GM12892 (cell line): ENCODE results near the gene CHRNA1.

Experiments used
- POLR2AphosphoS5 ChIP-seq: IDR thresholded peaks from 2 replicates; pipeline ENCODE4 v1.6.1; 2011; ENCODE audit warnings: low read depth, low read length, control low read depth
- TAF1 ChIP-seq: IDR thresholded peaks from 2 replicates; pipeline ENCODE4 v1.6.1; 2011; ENCODE audit warnings: low read depth, mild to moderate bottlenecking, control low read depth, low read length, borderline replicate concordance

DNA sequence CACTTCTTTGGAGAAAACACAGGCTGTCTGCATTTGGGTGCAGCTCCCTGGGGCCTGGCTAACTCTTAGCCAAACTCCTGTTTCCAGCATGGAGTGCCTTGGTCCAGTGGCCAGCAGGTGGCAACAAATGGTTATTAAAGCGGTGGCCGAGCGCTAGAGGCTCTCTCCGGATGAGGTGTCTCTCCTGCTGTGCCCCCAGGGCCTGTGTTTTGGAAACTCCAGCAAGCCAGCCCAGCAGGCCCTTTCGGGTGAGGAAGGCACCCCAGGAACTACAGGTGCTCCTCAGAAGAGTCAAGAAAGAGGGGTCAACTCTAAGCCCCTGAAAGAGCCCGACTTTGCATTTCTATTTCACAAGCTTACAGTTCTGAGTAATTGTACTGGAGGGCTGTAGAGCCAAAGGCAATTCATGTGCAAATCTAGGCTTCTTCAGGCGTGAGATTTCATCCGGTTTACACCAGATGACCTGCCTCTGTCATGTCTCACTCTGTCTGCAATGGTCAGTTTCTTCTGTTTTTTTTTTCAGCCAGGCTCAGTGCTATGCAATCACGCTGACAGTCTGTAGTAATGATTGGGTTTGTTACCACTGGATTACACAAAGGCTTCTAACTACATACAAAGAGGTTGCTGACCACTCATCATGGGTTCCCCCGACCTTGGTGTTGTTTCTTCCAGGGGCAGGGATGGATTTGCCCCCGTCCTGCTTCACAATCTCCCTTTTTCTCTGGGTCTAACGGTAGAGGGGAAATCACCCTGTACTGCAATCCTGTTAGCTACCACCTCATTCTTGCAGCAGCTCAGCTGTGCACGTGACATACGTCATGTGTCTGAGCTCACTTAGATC, 7.6 kb upstream of the CHRNA1 start:
- TF ChIP-seq POLR2AphosphoS5 (no peak), TAF1 (no peak)
